Measurements from ENCODE around the gene DDOST. TPM values are rescaled to one million over a fixed set of nuclear protein-coding genes. Genes with fewer than 3 reads are reported as not detected.

The DDOST gene
- polyA plus RNA-seq, 3 donors from 2014 or later: 365 to 518 (median 376) TPM

DNA sequence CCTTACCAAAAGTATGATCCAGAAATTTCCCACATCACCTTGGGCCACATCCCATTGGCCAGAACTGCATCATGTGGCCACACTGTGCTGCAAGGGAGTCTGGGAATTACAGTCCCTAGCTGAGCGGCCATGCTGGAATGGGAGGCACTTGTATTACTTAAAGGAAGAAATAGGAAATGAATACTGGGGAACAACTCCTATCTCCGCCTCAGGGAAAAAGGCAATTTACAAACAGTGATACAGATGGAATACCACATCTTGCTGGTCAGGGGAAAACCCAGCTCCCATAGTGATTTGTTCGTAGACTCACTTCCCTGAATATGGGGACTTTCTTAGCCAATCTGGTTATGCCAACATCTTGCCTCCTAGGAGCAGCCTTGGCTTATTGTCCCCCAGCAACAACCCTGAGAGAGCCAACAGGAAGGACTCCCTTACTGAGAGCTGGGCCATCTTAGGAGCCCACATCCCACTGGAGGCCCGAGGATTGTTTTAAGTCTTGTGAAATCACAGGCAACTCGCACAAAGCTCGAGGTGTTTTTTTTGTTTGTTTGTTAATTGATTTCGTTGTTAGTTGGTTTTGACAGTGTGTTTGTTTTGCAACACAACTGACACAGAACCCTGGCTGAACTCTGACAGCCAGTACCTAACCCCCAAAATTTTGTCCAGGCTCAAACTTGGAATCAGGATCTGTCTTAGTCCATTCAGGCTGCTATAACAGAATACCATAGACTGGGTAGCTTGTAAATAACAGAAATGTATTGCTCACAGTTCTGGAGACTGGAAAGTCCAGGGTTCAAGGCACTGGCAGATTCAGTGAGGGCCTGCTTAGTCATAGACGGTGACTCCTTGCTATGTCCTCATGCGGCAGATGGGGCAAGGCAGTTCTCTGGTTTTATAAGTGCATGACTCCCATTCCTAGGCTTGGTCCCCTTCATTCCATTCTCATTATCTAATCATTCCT lies 57.4 kb downstream of the DDOST start:
- DNase-seq: no peak
- H3K4me3 Mint-ChIP-seq: no peak overlapping the region
- H3K27ac Mint-ChIP-seq: no peak overlapping the region
- H3K36me3 Mint-ChIP-seq: no peaks in the 10 kb centered on the region
- H3K27me3 Mint-ChIP-seq (ENCODE audit: low read depth in 3 of 3): peaks cover 0 to 5% (median 0%) of the 10 kb centered on the region in 3 donors
- H3K4me1 Mint-ChIP-seq: no peaks in the 10 kb centered on the region
- H3K9me3 Mint-ChIP-seq: no peaks in the 10 kb centered on the region

DNA sequence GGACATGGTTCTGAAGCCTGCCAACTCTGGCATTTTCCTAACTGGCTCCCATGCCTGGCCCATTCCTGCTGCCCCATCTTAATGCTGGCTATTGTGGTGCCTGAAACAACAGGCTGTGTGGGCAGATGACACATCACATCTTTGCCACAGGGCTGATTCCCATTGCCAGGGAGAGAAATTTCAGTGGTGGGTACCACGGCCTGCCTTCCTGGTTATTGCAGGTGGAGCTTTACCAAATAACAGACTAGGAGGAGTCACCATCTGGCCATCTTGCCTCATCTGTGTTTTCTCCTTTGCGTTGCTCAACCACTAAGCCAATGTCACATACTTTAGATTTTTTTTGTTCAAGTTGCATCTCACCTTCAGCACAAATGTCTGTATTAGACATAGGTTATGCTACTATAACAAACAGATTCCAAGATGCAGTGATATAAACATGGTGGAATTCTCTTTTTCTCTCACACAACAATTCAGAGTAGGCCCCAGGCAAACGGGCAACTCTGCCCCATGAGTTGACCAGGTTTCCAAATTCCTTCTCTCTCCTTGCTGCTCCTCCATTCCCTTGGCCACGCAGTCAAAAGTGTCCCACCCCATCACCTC lies 58.2 kb downstream of the DDOST start:
- Mint-ChIP-seq H3K4me3 (no peak overlapping the region), H3K27me3 (ENCODE audit: low read depth in 3 of 3) (peaks cover 0 to 5% (median 0%) of the 10 kb centered on the region in 3 donors), H3K27ac (no peak overlapping the region), H3K9me3 (no peaks in the 10 kb centered on the region), H3K36me3 (no peaks in the 10 kb centered on the region), H3K4me1 (no peaks in the 10 kb centered on the region)
- DNase-seq: no peak

Other genes with a start within 250 kb of the DDOST start
- under 1 TPM in 2 of 3 donors, not detected in 1; 0.10 to 0.43 TPM for gene CAMK2N1, start 175.2 kb downstream of the DDOST start, polyA plus RNA-seq
- 10 to 100 TPM; 35.1 to 52.1 (median 49.2) TPM for gene MUL1, start 153.2 kb downstream of the DDOST start, polyA plus RNA-seq
- not detected for gene FAM43B, start 108.8 kb downstream of the DDOST start, polyA plus RNA-seq
- gene CDA, start 72.3 kb downstream of the DDOST start, polyA plus RNA-seq: under 1 TPM in 1 of 3 donors, not detected in 2; 0.30 TPM
- gene PINK1, start 27.9 kb downstream of the DDOST start, polyA plus RNA-seq: 10 to 100 TPM; 25.5 to 40.5 (median 34.4) TPM
- under 1 TPM in 1 of 3 donors, not detected in 2; 0.21 TPM for gene KIF17, start 56.6 kb upstream of the DDOST start, polyA plus RNA-seq
- gene SH2D5, start 71.3 kb upstream of the DDOST start, polyA plus RNA-seq: not detected
- 100 to 1,000 TPM; 160 to 208 (median 178) TPM for gene HP1BP3, start 125.9 kb upstream of the DDOST start, polyA plus RNA-seq

Data from immature natural killer cell (primary cell).